ENCODE results near the gene PRDM16.

Gene PRDM16

DNA sequence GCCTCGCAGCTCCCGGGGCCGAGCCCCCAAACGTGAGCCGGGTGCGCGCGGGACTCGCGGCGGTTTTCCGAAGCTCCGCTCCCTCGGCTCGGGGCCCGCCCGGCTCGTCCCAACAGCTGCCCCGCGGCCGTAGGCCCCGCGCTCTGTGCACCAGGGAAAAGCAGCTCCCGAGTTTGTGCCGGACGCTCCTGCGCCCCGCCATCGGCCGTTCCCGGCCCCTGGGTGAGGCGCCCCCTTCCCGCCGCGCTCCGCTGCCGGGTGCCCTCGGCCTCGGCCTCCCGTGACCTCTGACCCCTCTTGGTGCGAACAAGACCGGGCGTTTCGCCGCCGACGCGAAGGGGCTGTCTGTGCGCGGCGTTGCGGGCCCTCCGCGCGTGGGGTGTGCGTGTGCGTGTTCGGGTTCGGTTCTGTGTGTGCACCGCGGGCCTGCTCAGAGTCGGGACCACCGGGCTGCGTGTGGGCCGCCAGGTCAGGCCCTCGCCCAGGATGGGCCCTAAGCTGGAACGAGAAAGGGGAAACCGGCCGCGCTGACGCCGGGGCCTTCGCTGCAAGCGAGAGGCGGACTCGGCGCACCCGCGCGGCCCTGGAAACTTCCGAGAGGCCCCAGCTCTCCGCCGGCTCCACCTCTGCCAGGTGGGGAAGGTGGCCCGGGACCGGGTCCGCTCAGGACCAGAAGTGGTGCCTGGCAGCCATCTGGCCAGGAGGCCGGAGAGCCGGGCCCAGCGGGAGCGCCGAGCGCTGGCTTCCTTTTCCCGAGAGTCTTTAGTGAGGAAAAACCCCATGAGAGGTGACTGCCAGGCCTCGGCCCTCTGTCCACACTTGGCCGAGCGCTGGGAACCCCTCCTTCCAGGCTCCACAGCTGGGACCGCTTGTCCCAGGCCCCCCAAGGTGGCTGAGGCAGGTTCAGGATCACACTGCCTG lies 1.9 kb downstream of the PRDM16 start:
- DNase-seq, result no peak

GRCh38 chr1:3071565-3072390 lies 2.8 kb downstream of the PRDM16 start:
- DNase-seq, result no peak

DNA sequence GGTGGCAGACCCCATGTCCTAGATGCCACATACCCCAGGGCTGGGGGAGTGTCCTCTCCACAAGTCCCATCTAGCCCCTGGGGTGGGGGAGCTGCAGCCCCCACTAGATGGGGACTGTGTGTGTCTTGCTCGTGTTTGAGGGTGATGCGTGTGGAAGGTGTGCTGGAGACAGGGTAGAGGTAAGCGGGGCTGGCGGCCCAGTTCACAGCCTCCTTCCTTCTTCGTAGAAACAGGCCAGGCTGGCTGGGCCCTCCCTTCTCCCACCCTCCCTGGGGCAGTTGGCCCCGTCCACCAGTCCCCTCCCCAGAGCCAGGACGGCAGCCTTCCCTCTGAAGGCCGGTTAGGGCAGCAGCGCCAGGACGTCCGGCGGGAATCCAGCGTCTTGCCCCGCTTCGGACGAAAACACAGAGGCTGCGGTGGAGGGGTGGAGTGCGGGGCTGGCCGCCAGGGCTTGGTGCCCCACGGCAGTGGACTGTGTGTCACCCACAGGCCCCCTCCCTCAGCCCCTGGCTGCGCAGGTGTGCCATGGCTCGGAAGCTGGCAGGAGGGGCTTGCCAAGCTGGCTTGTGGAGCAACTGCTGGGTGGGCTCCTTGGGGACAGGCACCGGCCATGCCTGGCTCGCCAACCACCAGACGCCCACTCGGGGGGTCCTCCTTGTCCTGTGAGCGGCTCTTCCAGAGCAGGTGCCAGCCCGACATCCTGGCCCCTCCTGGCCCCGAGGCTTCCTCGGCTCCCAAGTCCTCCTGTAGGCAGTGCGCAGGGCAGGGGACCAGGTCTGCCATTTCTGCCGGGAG lies 3.6 kb downstream of the PRDM16 start:
- DNase-seq, result no peak

- no peak for DNase-seq
Observed at GRCh38 chr1:3073186-3073488, 4.1 kb downstream of the PRDM16 start.

DNA sequence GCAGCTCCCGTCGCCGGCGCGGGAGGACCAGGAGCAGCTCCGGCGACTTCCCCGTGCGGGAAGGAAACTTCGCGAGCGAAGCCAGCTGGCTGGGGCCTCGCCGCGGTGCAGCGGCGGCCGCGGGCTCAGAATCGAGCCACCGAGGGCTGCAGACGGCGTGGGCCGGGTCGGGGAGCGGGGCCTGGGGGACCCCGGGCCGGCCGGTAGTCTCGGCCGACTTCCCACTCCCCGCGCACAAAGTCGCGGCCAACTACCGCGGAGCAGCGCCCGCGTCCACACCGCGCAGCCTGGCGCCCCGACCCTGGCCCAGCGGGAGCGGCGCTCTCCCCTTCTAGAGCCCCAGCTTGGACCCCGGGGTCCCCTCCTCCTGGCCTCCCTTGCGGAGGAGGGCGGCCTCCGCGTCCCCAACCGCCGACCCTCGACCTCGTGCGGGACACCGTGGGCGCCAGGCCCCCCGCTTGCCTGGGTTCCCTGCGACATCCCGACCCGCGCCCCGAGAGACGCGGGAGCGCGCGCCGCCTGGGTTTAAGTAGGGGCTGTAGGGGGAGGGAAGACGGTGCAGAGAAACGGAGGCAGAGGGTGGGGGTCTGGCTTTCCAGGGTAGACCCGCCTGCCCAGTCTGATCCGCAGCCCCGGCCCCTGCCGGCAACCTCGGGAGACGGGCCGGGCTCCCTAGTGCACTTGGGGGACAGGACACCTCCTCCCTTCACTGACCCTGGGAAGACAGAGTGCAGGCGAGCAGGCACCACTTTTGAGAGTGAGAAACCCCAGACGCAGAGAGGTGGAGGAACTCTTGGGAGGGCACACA lies 4.7 kb downstream of the PRDM16 start:
- no peak for DNase-seq

DNA sequence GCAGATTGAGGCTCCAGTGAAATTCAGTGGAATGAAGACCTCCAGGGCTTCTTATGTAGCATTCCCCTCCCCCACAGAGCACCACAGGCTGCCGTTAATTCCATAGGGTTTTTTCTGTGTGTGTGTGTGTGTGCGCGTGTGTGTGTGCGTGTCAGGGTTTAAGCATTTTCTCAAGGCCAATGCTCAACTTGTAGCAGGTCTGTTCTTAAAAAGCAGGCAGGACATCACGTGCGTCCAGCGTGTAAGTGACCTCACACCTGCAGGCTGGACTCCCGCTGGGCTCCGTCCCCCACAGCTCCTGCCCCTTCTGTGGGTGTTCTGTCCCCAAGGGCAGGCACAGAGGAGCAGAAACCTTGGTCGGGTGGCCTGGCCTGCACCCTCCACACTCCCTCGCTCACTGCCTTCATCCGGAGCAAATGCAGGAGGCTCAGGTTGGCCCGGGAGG lies 5.3 kb downstream of the PRDM16 start:
- no peak for DNase-seq

DNA sequence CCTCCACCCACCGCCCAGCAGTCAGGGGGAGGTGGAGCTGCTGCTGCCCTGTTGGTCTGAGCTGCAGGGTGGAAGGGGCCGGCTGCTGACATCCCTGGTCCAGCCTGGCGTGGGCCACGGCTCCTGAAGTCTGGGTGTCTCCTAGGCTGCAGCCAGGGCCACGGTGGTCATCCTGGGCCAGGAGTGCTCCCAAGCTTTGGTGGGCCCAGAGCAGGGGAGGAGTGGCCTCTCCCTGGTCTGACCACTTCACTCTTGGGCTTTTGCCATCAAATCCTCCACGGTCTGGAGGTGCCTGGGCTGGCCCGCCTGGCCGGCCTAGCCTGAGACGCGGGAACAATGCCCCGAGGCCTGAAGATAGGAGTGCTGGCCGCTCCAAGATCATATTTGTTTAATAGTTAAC lies 5.8 kb downstream of the PRDM16 start:
- no peak for DNase-seq

GRCh38 chr1:3075666-3076362 lies 6.8 kb downstream of the PRDM16 start:
- DNase-seq, result no peak

- no peak for DNase-seq
Observed at GRCh38 chr1:3076363-3076740, 7.3 kb downstream of the PRDM16 start.

GRCh38 chr1:3077081-3077480 lies 8.1 kb downstream of the PRDM16 start:
- DNase-seq, result no peak

DNA sequence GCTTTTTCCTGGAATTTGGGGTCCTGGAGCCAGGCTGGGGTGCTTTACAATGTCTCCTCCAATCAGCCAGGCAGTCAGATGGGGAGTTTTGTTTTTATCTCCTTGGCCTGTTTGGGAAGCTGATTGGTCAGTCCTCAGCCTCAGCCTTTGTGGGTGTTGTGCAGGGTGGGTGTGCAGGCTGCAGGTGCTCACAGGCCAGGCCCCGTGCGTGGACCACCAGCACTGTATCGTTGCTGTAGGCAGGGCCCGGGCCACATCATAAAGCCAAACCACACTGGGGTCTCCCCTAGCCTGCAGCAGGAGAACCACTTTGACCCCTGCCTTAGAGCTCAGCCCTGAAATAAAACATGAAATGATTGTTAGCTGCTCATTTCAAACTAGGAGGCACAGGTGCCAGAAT lies 8.6 kb downstream of the PRDM16 start:
- no peak for DNase-seq

DNA sequence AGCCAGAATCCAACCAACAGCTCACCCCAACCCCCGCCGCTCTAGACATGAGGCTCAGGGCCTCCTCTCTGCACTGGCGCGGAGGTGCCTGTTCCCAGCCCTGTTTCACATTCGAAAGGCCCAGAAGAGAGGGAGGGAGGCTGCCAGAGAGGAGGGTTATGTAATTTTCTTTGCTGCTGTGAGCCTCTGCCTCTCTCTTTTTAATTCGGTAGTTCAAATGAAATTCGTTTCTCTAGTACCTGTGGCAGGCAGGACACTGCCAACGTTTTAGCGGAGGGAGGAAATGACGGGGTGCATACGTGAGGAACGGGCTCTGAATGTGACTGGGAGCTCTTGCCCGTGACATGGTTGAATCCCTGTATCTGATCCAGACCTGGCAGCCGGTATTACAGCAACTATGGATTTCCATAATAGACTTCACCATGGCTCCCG lies 9.4 kb downstream of the PRDM16 start:
- no peak for DNase-seq

DNA sequence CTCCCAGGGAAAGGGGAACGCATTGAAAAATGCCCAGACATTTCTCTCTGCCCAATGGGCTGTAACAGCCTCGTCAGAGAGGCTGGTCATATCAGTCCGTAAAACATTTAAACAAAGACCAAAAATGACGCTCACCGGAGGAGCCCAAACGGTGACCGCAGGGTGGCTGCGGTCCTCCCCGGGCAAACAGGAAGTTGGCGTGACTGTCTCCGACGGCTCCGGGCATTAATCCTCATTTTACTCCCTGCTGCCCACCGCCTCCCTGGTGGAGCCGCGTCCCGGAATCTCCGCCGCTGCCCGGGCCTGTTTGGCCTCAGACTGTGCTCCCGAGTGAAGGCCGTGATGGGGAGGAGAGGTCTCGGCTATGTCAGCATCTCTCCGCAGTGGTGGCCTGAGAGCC lies 9.9 kb downstream of the PRDM16 start:
- no peak for DNase-seq

- DNase-seq, result no peak
Observed at GRCh38 chr1:3079381-3080052, 10.5 kb downstream of the PRDM16 start.

GRCh38 chr1:3080053-3080955 lies 11.3 kb downstream of the PRDM16 start:
- no peak for DNase-seq

DNA sequence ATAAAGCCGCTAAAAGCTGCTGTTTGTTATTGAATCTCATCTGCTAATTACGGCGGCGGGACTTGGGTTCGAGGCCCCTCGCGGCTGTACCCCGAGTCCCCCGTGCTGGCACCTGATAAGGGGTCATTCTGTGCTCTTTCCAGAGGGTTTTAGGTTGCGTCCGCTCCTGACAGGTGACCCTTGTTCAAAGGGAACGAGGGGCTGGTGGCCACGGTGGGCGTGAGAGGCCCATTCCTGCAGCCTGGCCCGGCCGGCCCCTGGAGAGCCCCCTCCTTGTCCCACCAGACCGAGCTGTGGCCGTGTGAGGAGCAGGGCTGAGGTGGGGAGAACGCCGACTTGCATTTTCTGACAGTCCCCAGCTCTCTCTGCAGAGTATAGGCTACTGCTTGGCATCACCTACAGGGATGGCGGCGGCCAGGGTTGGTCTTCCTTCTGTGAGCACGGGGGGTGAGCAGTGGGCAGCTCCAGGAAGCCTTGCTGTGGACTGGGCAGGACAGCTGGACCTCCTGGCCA lies 12.2 kb downstream of the PRDM16 start:
- no peak for DNase-seq

- DNase-seq, result no peak
Observed at GRCh38 chr1:3082051-3082450, 13.0 kb downstream of the PRDM16 start.

GRCh38 chr1:3082571-3083516 lies 13.8 kb downstream of the PRDM16 start:
- DNase-seq, result no peak

GRCh38 chr1:3084154-3084553 lies 15.2 kb downstream of the PRDM16 start:
- no peak for DNase-seq

All from suppressor macrophage treated with lipopolysaccharide for 4 hours (primary cell).